Upper lobe of left lung (tissue), 6 donors: Measurements from ENCODE around the gene GPR183. TPM values are rescaled to one million over a fixed set of nuclear protein-coding genes. Genes with fewer than 3 reads are reported as not detected.

ENCODE experiments used
- ATAC-seq, 2 donors: fragments of 200-7000 bp; cut with Tn5 transposase; one replicate each; pipeline ENCODE4 v1.9.1; 2022; ENCODE audit warnings: mild to moderate bottlenecking in 2 of 2, moderate library complexity in 2 of 2; ENCODE audit not compliant: low FRiP score in 2 of 2
- DNase-seq, 2 donors: peaks; one replicate each; pipeline ENCODE4 v3.0.0-alpha.2; 2019 to 2020
- H3K27ac ChIP-seq, 4 donors: fragments of 200-600 bp; sonication (generic); one replicate each; pipeline ENCODE4 v1.5.1; 2016 to 2019
- H3K27me3 ChIP-seq, 4 donors: fragments of 200-600 bp; sonication (generic); one replicate each; pipeline ENCODE4 v1.5.1; 2017 to 2019
- H3K36me3 ChIP-seq, 4 donors: fragments of 200-600 bp; sonication (generic); one replicate each; pipeline ENCODE4 v1.5.1; 2016 to 2019
- H3K4me1 ChIP-seq, 4 donors: fragments of 200-600 bp; sonication (generic); one replicate each; pipeline ENCODE4 v1.5.1; 2018 to 2019
- H3K4me3 ChIP-seq, 4 donors: fragments of 200-600 bp; sonication (generic); one replicate each; pipeline ENCODE4 v1.5.1; 2017 to 2019; ENCODE audit warnings: mild to moderate bottlenecking in 2 of 4, moderate library complexity in 1 of 4
- H3K9me3 ChIP-seq, 4 donors: fragments of 200-600 bp; sonication (generic); one replicate each; pipeline ENCODE4 v1.5.1; 2018 to 2019
- EP300 ChIP-seq, 4 donors: sonication (generic); formaldehyde crosslinking; IDR thresholded peaks; one replicate each; pipeline ENCODE4 v1.5.1; 2017; ENCODE audit warnings: antibody characterized with exemption in 4 of 4, control low read depth in 2 of 4
- POLR2A ChIP-seq, 4 donors: fragments of 450-650 bp; IDR thresholded peaks; one replicate each; pipeline ENCODE4 v1.5.1; 2016 to 2017; ENCODE audit warnings: antibody characterized with exemption in 4 of 4, mild to moderate bottlenecking in 2 of 4
- POLR2AphosphoS5 ChIP-seq, 2 donors: sonication (generic); formaldehyde crosslinking; IDR thresholded peaks; one replicate each; pipeline ENCODE4 v1.5.1; 2017; ENCODE audit warnings: antibody characterized with exemption in 2 of 2
- whole genome bisulfite sequencing, 2 donors: methylation state at CpG; one replicate each; pipeline ENCODE4 v1.1.5; 2017 to 2018; 5-methylcytosine and 5-hydroxymethylcytosine counted together
- total RNA-seq, 6 donors: library from RNA; depleted of rRNA in 4 of 6; stranded (reverse); fragments of >200 nt in 4 of 6; gene quantifications; one replicate each; pipeline versions ENCODE4 v1.1.0 to v1.2.1, GENCODE V29; 2016 to 2021
- TF ChIP-seq, protein P1 (sequence below), 6 experiments: fragments of 450-650 bp in 4 of 6; fragments of 200-600 bp in 2 of 6; sonication (generic) in 2 of 6; IDR thresholded peaks; one replicate each; pipeline ENCODE4 v1.5.1; 2016 to 2019; ENCODE audit warnings: antibody characterized with exemption in 6 of 6
- donor health status: DM: no; HTN: no; CAD: no; lungs with moderate emphysema.
- donor health status: DM: no; HTN: yes; CAD: no; lungs with severe emphysema.

The GPR183 gene
- total RNA-seq, 6 donors from 2014 or later = 2.6 to 13.5 (median 10.0) TPM

DNA sequence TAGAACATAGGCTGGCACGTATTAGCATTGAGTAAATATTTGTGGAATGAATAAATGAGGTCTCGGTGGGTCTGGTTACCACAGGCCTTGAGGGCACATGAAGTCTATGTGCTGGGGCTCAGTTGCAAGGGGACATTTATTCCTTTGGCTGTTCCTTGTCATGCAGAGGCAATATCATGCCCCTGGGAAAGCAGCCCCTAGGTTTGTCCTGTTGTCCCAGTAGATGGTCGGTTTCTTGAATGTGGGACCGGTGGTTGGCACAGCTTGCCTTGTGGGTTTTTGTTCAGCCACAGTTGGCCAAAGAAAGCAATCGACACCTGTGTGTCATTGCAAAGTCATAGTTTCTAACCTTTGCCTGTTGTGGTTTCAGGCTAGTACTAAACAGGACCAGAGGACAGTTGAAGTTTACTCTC lies 24.7 kb upstream of the GPR183 start:
- peaks cover 0 to 8% (median 0%) of the 10 kb centered on the region in 4 donors for H3K4me1 ChIP-seq
- 71 to 89% methylated on average over 5 of the region's 5 CpGs for WGBS, 2 donors
- H3K27ac ChIP-seq = no peak overlapping the region
- peaks cover 0 to 18% (median 0%) of the 10 kb centered on the region in 4 donors for H3K36me3 ChIP-seq
- ATAC-seq (no peak), DNase-seq (no peak)
- H3K4me3 ChIP-seq = no peak overlapping the region
- no peaks in the 10 kb centered on the region for H3K27me3 ChIP-seq
- no peak for TF ChIP-seq POLR2AphosphoS5 (IDR thresholded peaks at IDR 0.05)
- TF ChIP-seq, protein P1, sequence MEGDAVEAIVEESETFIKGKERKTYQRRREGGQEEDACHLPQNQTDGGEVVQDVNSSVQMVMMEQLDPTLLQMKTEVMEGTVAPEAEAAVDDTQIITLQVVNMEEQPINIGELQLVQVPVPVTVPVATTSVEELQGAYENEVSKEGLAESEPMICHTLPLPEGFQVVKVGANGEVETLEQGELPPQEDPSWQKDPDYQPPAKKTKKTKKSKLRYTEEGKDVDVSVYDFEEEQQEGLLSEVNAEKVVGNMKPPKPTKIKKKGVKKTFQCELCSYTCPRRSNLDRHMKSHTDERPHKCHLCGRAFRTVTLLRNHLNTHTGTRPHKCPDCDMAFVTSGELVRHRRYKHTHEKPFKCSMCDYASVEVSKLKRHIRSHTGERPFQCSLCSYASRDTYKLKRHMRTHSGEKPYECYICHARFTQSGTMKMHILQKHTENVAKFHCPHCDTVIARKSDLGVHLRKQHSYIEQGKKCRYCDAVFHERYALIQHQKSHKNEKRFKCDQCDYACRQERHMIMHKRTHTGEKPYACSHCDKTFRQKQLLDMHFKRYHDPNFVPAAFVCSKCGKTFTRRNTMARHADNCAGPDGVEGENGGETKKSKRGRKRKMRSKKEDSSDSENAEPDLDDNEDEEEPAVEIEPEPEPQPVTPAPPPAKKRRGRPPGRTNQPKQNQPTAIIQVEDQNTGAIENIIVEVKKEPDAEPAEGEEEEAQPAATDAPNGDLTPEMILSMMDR (IDR thresholded peaks at IDR 0.05) = no peak
- TF ChIP-seq POLR2A (IDR thresholded peaks at IDR 0.05) = no peak
- TF ChIP-seq EP300 (IDR thresholded peaks at IDR 0.05) = no peak
- H3K9me3 ChIP-seq = no peaks in the 10 kb centered on the region

DNA sequence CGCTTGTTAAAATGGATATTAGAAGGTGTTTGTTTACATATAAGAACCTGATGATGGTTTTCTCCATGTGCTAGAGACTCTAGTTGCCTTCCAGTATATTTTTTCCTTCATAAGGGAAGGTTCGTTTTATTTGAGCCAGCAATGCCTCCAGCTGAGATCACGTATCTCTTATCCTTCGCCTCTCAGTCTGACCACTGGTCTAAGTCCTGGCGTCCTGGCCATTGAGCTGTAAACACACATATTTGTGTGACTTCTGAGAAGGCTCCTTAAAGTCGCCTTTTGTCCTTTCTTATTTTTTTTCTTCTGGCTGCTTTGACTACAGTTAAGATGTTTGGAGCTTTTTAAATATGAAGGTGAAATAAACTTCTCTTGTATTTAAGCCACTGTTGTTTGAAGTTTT lies 23.7 kb upstream of the GPR183 start:
- TF ChIP-seq POLR2A (IDR thresholded peaks at IDR 0.05) (no peak), POLR2AphosphoS5 (IDR thresholded peaks at IDR 0.05) (no peak), EP300 (IDR thresholded peaks at IDR 0.05) (no peak)
- TF ChIP-seq, protein P1 (IDR thresholded peaks at IDR 0.05) = no peak
- Histone ChIP-seq H3K4me3 (no peak overlapping the region), H3K9me3 (no peaks in the 10 kb centered on the region), H3K4me1 (peaks cover 0 to 8% (median 0%) of the 10 kb centered on the region in 4 donors), H3K27me3 (no peaks in the 10 kb centered on the region), H3K36me3 (peaks cover 0 to 16% (median 0%) of the 10 kb centered on the region in 4 donors), H3K27ac (no peak overlapping the region)
- 63 to 68% methylated on average over 6 of the region's 6 CpGs for WGBS, 2 donors
- no peak for ATAC-seq
- DNase-seq = no peak

DNA sequence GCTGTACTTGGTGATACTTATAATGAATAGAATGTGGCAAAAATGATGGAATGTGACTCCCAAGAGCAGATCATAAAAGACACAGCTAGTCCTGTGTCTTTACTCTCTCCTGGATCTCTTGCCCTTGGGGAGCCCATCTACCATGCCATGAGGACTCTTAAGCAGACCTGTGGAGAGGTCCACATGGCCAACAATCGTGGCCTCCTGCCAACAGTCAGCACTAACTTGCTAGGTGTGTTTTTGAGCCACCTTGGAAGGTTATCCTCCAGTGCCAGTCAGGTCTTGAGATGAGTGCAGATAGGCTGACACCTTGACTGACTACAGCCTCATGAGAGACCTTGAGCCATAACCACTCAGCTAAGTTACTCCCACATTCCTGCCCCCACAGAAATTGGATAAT lies 22.3 kb upstream of the GPR183 start:
- no peak for DNase-seq
- no peak overlapping the region for H3K4me3 ChIP-seq
- 67 to 82% methylated on average over 1 of the region's 1 CpG for WGBS, 2 donors
- H3K9me3 ChIP-seq = no peaks in the 10 kb centered on the region
- no peaks in the 10 kb centered on the region for H3K27me3 ChIP-seq
- peaks cover 0 to 22% (median 0%) of the 10 kb centered on the region in 4 donors for H3K36me3 ChIP-seq
- ATAC-seq = no peak
- TF ChIP-seq POLR2AphosphoS5 (IDR thresholded peaks at IDR 0.05) (no peak), POLR2A (IDR thresholded peaks at IDR 0.05) (no peak), EP300 (IDR thresholded peaks at IDR 0.05) (no peak)
- TF ChIP-seq, protein P1 (IDR thresholded peaks at IDR 0.05) = no peak
- H3K4me1 ChIP-seq = peaks cover 0 to 8% (median 0%) of the 10 kb centered on the region in 4 donors
- no peak overlapping the region for H3K27ac ChIP-seq

DNA sequence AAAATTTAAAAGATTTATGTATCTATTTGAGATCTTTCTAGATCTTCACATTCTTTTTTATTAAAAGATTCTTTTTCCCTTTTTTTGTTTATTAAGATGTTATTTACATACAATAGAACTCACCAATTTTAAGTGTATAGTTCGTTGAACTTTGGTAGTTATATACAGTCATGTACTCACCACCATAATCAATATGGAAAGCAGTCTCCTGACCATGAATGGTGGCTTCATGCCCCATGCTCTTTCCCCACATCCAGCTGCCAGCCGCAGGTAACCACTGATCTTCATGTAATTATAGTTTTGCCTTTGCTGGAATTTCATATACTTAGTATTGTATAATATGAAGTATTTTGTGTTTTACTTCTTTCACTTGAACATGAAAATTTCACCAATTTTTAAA lies 20.6 kb upstream of the GPR183 start:
- H3K4me1 ChIP-seq = peaks cover 0 to 5% (median 4%) of the 10 kb centered on the region in 4 donors
- TF ChIP-seq POLR2A (IDR thresholded peaks at IDR 0.05) (no peak), EP300 (IDR thresholded peaks at IDR 0.05) (no peak)
- H3K36me3 ChIP-seq = peaks cover 0 to 19% (median 0%) of the 10 kb centered on the region in 4 donors
- WGBS, 2 donors = 97 to 99% methylated on average over 2 of the region's 2 CpGs
- no peaks in the 10 kb centered on the region for H3K27me3 ChIP-seq
- H3K4me3 ChIP-seq = no peak overlapping the region
- H3K27ac ChIP-seq = no peak overlapping the region
- ATAC-seq = no peak
- no peak for DNase-seq
- H3K9me3 ChIP-seq = no peaks in the 10 kb centered on the region

DNA sequence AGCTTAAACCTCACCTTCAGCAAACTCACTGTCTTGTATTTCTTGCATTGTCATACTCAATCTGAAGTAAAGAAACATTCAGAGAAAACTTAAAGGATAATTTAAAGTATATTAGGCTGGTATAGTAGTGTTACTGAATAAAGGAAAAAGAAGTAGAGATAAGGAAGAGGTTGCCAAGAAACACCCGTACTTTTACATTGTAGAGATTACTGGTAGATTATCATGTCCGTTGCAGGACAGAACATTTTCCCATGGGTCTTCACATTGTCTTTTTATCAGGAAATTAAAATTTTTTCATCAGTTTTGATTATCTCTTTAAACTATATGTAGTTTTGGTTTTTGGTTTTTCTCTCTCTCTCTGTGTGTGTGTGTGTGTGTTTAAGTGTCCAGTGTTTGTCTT lies 19.9 kb upstream of the GPR183 start:
- DNase-seq (no peak), ATAC-seq (no peak)
- TF ChIP-seq POLR2AphosphoS5 (IDR thresholded peaks at IDR 0.05) = no peak
- TF ChIP-seq, protein P1 (IDR thresholded peaks at IDR 0.05) = no peak
- no peak for TF ChIP-seq EP300 (IDR thresholded peaks at IDR 0.05)
- TF ChIP-seq POLR2A (IDR thresholded peaks at IDR 0.05) = no peak
- Histone ChIP-seq H3K9me3 (no peaks in the 10 kb centered on the region), H3K27me3 (no peaks in the 10 kb centered on the region), H3K36me3 (peaks cover 0 to 19% (median 0%) of the 10 kb centered on the region in 4 donors), H3K27ac (no peak overlapping the region), H3K4me3 (no peak overlapping the region), H3K4me1 (peaks cover 2 to 11% (median 4%) of the 10 kb centered on the region in 4 donors)
- WGBS, 2 donors = 79 to 86% methylated on average over 2 of the region's 2 CpGs
